SIG-M5 (cell line): Measurements from ENCODE around the gene HBS1L.
"Not testable (repeated sequence)": the region's sequence is repeated elsewhere in the genome, so short reads cannot be mapped to it uniquely, and the experiment has no call there.

ENCODE experiments used
- DNase-seq: peaks from one replicate; lab custom pipeline; 2025; lab: John Stamatoyannopoulos, UW

HBS1L gene

DNA sequence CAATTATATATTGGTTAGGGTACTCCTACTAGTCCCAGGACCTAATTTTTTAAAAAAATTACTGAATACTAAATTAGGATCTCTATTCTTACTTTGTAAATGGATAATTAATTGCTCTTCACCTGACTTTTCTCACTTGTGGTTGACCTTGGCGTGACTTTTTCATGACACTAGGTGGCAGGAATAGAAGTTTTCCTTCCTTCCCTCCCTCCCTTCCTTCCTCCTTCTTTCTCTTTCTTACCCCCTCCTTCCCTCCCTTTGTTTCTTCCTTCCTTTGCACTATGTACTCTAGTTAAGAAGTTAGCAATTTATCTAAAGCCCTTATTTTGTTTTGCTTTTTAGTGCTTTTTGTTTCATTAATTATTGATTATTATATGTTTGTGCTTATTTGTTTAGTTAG is 20.4 kb upstream of the HBS1L start:
- DNase-seq: no peak

DNA sequence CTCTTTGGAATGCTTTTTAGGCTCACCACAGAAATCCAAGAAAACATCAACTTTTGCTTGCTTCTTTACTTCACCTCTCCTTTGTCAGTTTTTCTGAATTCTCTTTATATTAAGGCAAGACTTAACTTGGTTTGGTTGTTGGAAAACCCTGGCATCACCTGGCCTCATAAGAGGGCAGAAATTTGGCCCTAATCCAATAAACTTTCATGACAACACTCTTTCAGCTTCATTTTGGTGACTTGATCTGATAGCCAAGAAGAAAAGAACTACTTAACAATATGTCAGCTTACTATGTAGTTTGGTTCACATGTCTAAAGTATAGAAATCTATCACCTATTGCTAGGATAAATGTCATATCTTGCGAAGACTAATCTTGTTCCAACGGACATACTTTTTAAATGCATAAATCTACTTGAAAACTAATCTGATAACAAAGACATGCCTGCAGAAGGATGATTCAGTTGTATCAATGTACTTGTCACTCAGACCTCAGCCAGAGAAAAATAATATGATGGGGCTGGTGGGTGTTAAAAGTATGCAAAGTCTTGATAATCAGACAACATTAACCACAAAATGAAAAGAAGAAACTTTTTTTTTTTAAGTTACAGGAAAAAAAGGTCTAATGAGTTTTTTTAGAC is 19.3 kb upstream of the HBS1L start:
- no peak for DNase-seq

DNA sequence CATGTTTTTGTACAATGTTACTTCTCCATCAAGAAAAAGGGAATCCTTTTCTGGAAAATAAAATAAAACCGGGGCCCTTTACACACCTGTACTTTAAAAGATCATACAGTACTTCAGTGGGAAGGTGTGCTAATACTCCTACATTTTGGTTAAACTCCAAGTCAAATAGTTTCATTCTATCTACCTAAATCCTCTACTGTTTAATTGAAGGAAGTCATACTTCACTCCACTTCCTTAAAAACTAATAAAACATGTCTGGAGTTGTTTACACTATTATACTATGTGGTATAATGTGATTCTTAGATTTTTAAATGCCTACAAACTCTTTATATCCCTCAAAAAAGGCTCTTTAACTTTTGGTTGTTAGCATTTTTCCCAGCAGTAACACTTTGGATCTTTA is 18.6 kb upstream of the HBS1L start:
- no peak for DNase-seq

DNA sequence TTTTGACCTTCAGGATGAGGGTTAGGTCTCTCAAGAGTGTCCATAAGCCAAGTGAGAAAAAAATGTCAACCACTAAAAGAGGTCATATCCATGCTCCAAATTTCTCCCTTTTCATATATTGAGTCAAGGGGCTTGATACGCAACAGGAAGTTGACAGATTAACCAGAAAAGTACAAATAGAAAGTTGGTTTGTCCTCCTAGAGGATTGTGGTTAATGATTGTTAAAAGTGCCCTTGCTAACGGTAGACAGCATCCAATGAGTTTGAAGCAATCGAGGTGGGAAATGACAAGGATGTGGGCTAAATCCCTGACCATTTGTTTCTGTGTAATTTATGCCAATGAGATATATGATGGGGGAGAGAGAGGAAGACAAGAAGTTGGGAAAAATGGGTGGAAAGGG is 18.1 kb upstream of the HBS1L start:
- DNase-seq: no peak

DNA sequence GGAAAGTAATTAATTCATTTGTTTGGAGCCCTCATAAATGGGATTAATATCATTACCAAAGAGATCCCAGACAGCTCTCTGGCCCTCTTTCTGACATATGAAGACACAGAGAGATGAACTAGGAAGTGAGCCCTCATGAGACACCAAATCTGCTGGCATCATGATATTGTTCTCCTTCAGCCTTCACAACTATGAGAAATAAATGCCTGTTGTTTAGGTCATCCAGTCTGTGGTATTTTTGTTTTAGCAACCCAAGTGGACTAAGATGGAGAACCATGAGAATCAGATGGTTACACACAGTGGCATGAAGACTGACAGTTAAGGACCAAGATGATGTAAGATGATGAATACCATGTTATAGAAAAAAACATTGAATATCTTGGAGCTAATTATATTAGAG is 16.9 kb upstream of the HBS1L start:
- DNase-seq: no peak

DNA sequence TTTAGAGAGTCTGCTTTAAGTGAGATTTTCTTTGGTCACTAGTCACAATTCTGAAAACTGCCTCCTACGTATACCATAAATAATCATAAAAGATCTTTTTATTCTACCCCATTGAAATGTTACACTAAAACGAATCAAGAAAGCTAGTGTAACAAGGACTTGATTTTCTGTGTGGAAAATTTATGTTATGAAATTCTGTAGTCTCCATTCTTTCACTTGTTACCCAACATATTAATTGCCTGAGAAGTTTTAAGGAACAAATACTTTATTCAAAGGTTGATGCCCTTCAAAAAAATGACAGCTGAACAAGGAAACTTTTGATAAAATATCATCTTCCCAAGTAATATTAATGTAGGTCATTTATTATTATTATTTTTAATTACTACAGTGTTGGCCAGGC is 13.3 kb upstream of the HBS1L start:
- no peak for DNase-seq

DNA sequence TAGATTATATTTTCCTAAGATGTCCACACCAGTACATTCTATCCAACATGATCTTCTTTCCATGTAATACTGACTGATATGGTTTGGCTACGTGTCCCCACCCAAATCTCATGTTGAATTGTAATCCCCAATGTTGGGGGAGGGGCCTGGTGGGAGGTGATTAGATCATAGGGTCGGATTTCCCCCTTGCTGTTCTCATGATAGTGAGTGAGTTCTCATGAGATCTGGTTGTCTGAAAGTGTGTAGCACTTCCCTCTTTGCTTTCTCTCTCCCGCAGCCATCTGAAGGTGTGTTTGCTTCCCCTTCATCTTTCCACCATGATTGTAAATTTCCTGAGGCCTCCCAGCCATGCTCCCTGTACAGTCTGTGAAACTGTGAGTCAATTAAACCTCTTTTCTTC is 12.2 kb upstream of the HBS1L start:
- DNase-seq: no peak

DNA sequence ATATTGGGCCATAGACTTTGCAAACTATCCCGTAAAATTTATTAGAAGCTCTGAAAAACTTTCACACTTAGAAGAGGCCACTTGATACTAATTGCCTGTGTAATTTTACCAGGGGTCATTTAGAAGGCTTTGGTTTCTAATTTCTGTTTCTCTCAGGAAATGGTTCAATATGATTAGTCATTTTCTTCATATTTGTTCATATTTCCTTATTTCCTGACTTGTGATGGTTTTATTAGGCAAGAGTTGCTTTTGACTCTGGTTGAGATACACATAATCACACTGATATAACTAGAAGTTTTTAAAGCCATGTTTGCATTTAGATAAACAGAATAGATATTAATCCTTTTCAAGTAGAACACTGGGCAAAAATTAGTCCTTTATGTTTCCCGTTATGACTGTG is 11.8 kb upstream of the HBS1L start:
- DNase-seq: no peak

DNA sequence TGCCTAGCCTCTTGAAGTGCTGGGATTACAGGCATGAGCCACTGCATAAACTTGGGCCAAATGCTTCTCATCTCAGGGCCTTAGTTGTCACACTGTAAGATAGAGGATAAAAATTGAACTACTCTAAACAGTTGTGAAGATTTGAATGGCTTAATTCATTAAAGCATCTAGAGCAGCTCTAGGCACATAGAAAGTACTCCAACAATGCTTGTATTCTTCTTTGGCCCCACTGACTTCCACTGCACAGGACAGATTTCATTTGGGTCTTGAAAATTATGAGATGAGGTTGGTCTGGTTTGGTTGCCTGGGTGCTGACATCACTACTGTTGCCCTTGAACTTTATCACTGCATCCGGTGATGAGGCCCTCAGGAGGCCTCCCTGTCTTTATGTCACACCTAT is 10.0 kb upstream of the HBS1L start:
- no peak for DNase-seq

DNA sequence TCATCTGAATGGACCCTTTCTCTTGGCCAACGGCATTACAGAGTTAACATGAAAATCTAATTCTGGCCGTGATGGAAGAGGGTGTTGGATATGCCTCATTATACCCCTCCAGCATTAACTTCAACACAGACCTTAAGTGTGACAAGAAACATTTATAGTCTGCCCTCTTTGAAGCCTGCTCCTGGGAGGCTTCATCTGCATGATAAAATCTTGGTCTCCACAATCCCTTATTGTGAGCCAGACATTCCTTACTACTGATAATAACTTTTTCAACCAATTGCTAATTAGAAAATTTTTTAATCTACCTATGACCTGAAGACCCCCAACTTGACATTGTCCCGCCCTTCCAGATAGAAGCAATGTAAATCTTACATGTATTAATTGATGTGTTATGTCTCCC is 9.3 kb upstream of the HBS1L start:
- no peak for DNase-seq

DNA sequence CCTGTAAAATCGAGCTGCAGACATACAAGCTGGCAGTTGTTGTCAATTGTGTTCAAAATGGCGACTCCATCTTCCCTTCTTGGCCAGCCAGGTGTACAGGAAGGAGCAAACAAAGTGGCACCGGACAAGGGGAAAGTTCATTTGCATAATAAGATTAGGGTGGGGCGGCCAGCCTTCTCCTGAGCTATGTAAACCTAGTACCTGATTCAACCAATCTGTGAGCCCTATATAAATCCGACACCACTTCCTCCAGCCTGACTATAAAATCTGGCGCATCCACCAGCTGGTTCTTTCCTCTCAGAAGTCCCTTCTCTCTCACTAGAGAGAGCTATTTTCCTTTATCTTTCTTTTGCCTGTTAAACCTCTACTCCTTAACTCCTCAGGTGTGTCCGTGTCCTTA is 8.1 kb upstream of the HBS1L start:
- no peak for DNase-seq

DNA sequence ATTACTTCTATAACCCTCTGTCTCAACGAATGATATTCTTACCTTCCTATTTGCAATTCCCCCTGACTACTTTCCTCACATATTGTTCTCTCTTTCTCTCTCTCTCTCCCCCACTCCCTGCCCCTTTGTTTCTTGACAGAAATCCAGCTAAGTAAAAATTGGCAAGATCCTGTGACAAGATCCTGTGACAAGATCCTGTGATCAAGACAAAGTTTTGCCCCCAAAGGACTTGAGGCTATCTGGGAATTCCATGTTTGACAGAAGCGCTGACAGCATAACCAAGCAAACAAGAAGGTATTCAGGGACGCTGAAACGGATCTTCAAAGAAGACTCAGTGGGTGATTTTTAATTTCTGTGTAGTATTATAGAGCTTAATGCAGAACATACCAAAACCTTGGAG is 5.5 kb upstream of the HBS1L start:
- no peak for DNase-seq

DNA sequence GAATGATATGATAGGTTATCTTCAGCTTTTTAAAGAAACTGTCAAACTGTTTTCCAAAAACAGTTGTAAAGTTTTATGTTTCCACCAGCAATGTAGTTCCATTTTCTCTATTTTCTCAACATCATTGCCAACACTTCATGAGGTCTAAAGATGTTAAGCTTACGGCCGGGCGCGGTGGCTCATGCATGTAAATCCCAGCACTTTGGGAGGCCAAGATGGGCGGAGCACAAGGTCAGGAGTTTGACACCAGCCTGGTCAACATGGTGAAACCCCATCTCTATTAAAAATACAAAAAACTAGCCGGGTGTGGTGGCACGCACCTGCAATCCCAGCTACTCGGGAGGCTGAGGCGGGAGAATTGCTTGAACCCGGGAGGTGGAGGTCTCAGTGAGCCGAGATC is 3.7 kb upstream of the HBS1L start:
- DNase-seq: not testable (repeated sequence)

DNA sequence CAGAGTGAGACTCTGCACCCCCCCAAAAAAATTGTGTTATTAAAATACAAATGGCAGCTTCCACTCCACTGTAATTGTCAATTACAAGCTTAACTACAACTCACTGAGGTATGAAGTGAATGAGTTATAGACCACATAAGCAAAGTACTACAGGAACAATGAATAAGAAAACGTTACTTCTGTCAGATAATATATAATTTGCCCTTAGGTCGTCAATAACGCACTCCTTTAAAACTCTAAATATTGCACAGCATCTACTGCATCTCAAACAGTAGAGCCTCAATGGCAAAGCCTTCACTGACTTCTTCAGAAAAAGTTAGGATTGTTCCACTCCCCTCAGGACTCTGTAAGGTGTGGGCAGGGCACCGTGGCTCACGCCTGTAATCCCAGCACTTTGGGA is 2.0 kb upstream of the HBS1L start:
- DNase-seq: no peak

DNA sequence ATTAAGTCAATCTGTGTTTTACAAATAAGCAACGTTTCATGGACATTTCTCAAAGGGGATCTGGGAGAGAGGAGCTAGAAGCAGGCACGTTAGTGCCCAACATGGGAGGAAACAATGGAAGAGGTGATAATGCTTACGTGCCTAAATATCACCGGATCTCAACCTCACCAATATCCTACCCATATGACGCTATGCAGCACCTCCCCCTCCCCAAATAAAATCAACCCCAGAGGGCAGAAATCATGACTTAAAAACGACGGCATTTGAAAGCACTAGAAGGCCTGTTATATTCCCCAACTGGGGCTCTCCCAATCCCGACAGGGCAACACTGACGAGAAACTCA is 425 bp downstream of the HBS1L start:
- no peak for DNase-seq

DNA sequence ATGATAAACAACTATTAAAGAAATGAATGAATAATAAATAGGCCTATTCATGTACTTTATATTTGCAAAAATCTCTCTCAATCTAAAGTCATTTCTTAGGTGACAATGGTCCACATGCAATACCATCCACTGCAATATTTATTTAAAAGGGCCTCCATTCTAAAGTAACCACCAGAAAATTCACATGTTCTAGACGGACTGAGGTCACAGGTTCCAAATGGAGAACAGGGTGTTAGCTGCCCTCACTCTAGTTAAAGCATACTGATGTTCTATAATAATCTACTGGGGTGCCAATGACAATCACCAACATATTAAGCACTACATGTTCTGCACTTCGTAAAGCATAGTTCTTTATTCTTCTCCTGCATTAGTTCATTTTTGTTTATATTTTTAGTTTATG is 1.2 kb downstream of the HBS1L start:
- no peak for DNase-seq

DNA sequence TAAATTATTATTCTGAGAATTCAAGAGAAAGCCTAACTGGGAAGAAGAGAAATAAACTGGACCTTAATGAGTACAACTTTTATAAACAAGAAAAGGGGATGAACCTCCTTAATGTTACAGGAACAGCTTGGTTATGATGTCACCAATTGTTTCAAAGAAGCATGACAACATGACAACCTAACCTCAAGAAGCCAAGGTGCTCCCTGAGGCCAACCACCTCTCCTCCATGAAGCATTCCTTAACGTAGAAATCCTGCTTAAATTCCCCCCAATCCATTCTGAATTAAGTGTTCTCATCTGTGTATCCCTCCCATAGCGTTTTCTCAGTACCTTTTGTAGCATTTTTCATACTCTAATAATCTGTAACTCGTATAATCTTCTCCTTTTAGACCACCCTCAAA is 1.7 kb downstream of the HBS1L start:
- no peak for DNase-seq

DNA sequence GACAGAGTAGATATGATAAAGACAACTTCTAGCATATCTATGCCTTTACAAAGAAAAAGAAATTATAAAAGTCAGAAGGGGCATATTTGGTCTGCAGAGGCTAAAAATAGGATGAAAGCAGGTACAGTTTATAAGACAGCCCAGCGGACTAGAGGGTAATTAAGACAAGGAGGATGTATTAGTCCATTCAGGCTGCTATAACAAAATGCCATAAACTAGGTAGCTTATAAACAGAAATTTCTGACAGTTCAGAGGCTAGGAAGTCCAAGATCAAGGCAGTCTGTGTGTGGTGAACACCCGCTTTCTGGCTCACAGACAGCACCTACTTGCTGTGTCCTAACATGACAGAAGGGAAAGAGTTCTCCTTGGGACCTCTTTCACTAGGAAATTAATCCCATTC is 5.7 kb downstream of the HBS1L start:
- DNase-seq: no peak

DNA sequence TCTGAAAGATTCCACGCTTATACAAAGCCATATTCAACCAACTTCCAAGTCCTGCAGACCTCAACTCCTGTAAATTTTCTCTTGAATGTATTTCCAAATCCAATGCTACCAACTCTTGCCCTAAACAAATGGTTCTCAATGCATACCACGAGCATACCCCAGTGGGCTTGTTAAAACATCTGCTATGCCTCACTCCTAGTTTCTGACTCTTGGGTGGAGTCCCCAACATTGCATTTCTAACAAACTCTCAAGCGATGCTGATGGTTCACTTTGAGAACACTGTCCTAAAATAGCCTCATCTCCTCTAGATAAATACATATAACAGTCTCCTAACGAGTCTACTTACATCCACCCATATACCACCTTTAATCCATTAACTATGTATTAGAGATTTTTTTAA is 7.3 kb downstream of the HBS1L start:
- no peak for DNase-seq

DNA sequence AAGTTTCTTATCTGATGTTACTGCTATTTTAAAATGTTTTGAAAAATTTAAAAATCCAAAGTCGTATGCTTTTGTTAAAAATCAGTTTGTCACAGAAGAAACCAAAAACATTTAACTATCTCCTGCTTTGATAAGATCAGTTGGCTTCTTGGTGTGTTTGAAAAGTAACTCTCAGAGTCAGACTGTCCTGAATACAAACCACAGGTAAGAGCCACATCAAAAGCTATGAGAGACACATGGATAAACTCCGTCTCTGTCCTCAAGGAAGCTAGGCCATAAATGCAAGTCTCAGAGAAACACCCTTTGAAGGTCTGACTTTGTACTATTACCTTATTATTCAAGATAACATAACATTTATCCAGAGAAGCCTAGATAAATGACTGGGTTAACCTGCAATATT is 7.7 kb downstream of the HBS1L start:
- no peak for DNase-seq

DNA sequence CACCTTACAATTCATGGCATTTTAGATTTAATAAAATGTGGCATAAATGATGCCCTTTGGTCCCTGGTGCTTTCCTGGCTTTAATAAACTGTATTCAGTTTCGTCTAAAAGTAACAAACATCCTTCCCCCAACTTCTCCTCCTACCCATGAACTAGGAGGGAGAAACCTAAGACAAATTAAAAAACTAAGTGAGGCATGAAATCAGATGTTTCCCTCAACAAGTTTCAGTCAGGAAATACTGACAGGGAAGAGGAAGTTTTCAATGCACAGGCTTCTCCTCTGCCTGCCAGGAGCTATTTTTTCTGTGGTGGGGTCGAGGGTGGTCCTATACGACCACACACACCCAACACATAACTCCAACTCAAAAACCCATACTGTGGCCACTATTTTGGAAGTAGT is 10.0 kb downstream of the HBS1L start:
- no peak for DNase-seq

DNA sequence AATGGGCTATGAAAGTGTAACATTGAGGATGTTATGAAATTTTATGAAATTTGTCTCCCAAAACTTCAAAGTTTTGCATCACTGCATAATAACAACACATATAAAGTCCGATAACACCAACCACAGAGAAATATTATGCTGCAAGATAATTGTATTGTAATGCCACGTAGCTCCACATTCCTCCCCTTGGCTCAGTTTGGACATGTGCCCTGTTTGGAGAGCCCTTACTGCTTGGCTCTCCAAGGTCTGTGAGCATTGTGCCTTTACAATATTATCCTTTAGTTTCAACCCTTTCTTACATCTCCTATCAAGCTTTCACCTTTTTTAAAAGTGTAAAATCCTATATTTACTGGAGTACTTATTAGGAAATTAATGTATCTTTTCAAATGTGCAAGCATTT is 10.8 kb downstream of the HBS1L start:
- no peak for DNase-seq

DNA sequence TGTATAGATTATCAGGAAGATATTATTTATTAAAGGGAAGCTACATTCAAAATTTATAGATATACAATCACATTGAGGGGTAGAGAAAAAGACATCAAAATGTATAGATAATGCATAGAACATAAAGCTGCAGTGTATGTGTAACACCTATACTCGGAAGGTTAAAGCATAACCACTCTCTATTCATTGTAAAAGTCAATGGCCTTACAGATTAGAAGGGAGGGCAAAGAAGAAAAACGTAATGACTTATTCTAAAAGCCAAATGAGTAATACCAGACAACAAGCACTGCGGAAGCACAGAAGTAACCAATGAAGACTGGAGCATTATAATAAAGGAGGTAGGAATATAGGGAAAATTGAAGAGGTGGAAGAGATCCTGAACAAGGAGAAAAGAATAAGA is 11.3 kb downstream of the HBS1L start:
- DNase-seq: no peak

DNA sequence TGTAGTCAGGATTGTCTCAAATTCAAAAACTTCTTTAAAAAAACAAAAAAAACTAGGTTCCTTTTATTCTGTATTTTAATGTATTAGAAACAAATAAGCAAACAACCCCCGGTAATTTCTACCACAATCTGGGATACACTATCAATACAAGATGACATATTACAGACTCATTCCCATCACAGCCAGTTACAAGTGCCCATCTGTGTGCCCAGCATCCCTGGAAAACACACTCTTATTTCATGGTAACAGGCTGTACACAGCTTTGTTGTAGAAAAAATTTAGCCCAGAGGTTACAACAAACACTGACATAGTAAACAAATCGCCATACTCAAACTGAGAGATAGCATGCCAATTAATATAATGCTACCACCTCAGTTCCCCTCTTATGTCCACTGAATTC is 16.3 kb downstream of the HBS1L start:
- DNase-seq: no peak

DNA sequence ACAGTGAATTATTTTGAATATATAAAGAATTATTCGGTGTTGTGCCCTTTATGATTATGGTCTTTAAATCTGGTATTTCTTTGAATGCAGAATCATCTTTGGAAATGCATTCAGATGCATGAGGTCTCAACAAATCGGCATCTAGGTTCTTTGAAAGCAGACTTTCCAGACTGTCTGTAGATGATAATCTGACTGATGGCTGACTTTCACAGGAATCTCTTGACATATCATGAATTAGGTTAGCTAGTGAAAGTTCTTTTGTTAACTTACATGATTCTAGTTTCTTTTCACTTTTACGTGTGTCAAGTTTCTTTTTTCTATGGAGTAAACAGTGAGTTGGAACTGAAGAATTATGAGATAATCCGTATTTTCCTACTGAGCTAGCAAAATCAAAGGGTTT is 17.1 kb downstream of the HBS1L start:
- no peak for DNase-seq
